Activated CD4-positive, alpha-beta T cell treated with anti-CD3 and anti-CD28 coated beads for 4 hours (primary cell): ENCODE measurements around the gene CNOT4.

ENCODE experiments used
- DNase-seq, 2 donors: peaks; one replicate each; pipeline ENCODE4 v3.0.0-alpha.2; 2020

CNOT4 gene

GRCh38 chr7:135317676-135318325, 192.1 kb downstream of the CNOT4 start:
- DNase-seq, result no peak

GRCh38 chr7:135316648-135317313, 193.1 kb downstream of the CNOT4 start:
- DNase-seq, result no peak

- no peak for DNase-seq
Observed at GRCh38 chr7:135313971-135314370, 195.9 kb downstream of the CNOT4 start.
